Astrocyte (in vitro differentiated cells and primary cell): ENCODE data around the gene BCL2L1. TPM values are rescaled to one million over a fixed set of nuclear protein-coding genes. Genes with fewer than 3 reads are reported as not detected.

ENCODE experiments used
- DNase-seq: peaks from one replicate; pipeline ENCODE4 v3.0.0-alpha.2; 2010; ENCODE audit warnings: low read depth
- FAIRE-seq: peaks from 2 replicates; lab custom pipeline; 2011; peaks lifted over from hg19 to GRCh38; lab: Jason Lieb, UNC
- H2AFZ ChIP-seq: 2 replicates; pipeline ENCODE4 v1.6.0; 2012; ENCODE audit warnings: low read depth, low read length, inconsistent platforms
- H3K27ac ChIP-seq: 2 replicates; pipeline ENCODE4 v1.5.1; 2011; ENCODE audit warnings: low read depth, low read length, inconsistent platforms
- H3K27me3 ChIP-seq: 2 replicates; pipeline ENCODE4 v1.6.0; 2011; ENCODE audit warnings: low read length, inconsistent platforms; ENCODE audit not compliant: insufficient read depth
- H3K36me3 ChIP-seq: 2 replicates; pipeline ENCODE4 v1.5.1; 2011; ENCODE audit warnings: low read length, inconsistent platforms; ENCODE audit not compliant: insufficient read depth
- H3K4me1 ChIP-seq: 2 replicates; pipeline ENCODE4 v1.5.1; 2011; ENCODE audit warnings: low read length, inconsistent platforms; ENCODE audit not compliant: insufficient read depth
- H3K4me2 ChIP-seq: 2 replicates; pipeline ENCODE4 v1.6.0; 2012; ENCODE audit warnings: low read length, inconsistent platforms
- H3K4me3 ChIP-seq: 2 replicates; pipeline ENCODE4 v1.5.1; 2011; ENCODE audit warnings: low read depth, mild to moderate bottlenecking, low read length, inconsistent platforms; ENCODE audit not compliant: insufficient read depth
- H3K79me2 ChIP-seq: 2 replicates; pipeline ENCODE4 v1.6.0; 2012; ENCODE audit warnings: mild to moderate bottlenecking, low read length, inconsistent platforms; ENCODE audit not compliant: insufficient read depth
- H3K9ac ChIP-seq: 2 replicates; pipeline ENCODE4 v1.6.0; 2012; ENCODE audit warnings: mild to moderate bottlenecking, low read length, inconsistent platforms
- H3K9me3 ChIP-seq: 2 replicates; pipeline ENCODE4 v1.5.1; 2012; ENCODE audit warnings: low read depth, mild to moderate bottlenecking, low read length, inconsistent platforms; ENCODE audit not compliant: insufficient read depth
- H4K20me1 ChIP-seq: 2 replicates; pipeline ENCODE4 v1.6.0; 2012; ENCODE audit warnings: low read length, inconsistent platforms; ENCODE audit not compliant: insufficient read depth
- H3K27ac Mint-ChIP-seq: one replicate; pipeline ENCODE4 v1.8.0; 2021; ENCODE audit warnings: mild to moderate bottlenecking, mixed read lengths; ENCODE audit not compliant: unreplicated experiment
- H3K27me3 Mint-ChIP-seq: one replicate; pipeline ENCODE4 v1.8.0; 2021; ENCODE audit warnings: low read depth, mixed read lengths; ENCODE audit not compliant: unreplicated experiment
- H3K36me3 Mint-ChIP-seq: one replicate; pipeline ENCODE4 v1.8.0; 2021; ENCODE audit warnings: low read depth, mixed read lengths; ENCODE audit not compliant: unreplicated experiment
- H3K4me1 Mint-ChIP-seq: one replicate; pipeline ENCODE4 v1.8.0; 2021; ENCODE audit warnings: low read depth, mixed read lengths; ENCODE audit not compliant: unreplicated experiment
- H3K4me3 Mint-ChIP-seq: one replicate; pipeline ENCODE4 v1.8.0; 2021; ENCODE audit warnings: mild to moderate bottlenecking, moderate library complexity, mixed read lengths; ENCODE audit not compliant: unreplicated experiment
- H3K9me3 Mint-ChIP-seq: one replicate; pipeline ENCODE4 v1.8.0; 2021; ENCODE audit warnings: mild to moderate bottlenecking, mixed read lengths; ENCODE audit not compliant: unreplicated experiment
- CTCF ChIP-seq: IDR thresholded peaks from 2 replicates; pipeline ENCODE4 v1.5.1; 2011; ENCODE audit warnings: low read depth, mild to moderate bottlenecking, inconsistent platforms, low read length, moderate library complexity; ENCODE audit not compliant: insufficient read depth
- EZH2 ChIP-seq: IDR thresholded peaks from 2 replicates; pipeline ENCODE4 v1.6.1; 2012; ENCODE audit warnings: mild to moderate bottlenecking, low read length, inconsistent platforms; ENCODE audit not compliant: insufficient read depth
- total RNA-seq: library from RNA; stranded (reverse); gene quantifications from 2 replicates; pipeline ENCODE4 v1.2.1, GENCODE V29; 2021

BCL2L1 gene
- total RNA-seq, 1 donor from 2014 or later, result 149 TPM

- no peak overlapping the region for H3K4me3 ChIP-seq
- Mint-ChIP-seq H3K27me3 (no peaks in the 10 kb centered on the region), H3K27ac (no peak overlapping the region), H3K4me1 (peaks cover 7% of the 10 kb centered on the region), H3K36me3 (no peaks in the 10 kb centered on the region), H3K4me3 (no peak overlapping the region), H3K9me3 (no peaks in the 10 kb centered on the region)
- H3K4me2 ChIP-seq, result no peak overlapping the region
- peaks cover 3% of the 10 kb centered on the region for H3K4me1 ChIP-seq
- no peak for FAIRE-seq
- no peak overlapping the region for H3K27ac ChIP-seq
- H3K9ac ChIP-seq, result no peak overlapping the region
- peaks cover 97% of the 10 kb centered on the region for H3K79me2 ChIP-seq
- no peak for DNase-seq
- no peaks in the 10 kb centered on the region for H3K27me3 ChIP-seq
- H3K9me3 ChIP-seq, result no peaks in the 10 kb centered on the region
- peaks cover 4% of the 10 kb centered on the region for H3K36me3 ChIP-seq
- H2AFZ ChIP-seq, result no peak overlapping the region
- H4K20me1 ChIP-seq, result peaks cover 10% of the 10 kb centered on the region
- TF ChIP-seq CTCF (no peak), EZH2 (no peak)
These were observed 23.6 kb upstream of the BCL2L1 start for GRCh38 chr20:31746068-31746878.

GRCh38 chr20:31740656-31741323, 18.1 kb upstream of the BCL2L1 start:
- Histone ChIP-seq H3K27ac (peak overlapping the region; percentile 81), H3K4me3 (peak overlapping the region; percentile 98)

More at GRCh38 chr20:31740656-31741323, 18.1 kb upstream of the BCL2L1 start:
- Mint-ChIP-seq H3K36me3 (no peaks in the 10 kb centered on the region), H3K4me1 (no peaks in the 10 kb centered on the region), H3K9me3 (no peaks in the 10 kb centered on the region), H3K27ac (no peak overlapping the region), H3K4me3 (no peak overlapping the region), H3K27me3 (no peaks in the 10 kb centered on the region)
- no peak for TF ChIP-seq EZH2
- no peak for TF ChIP-seq CTCF
- Histone ChIP-seq H3K4me1 (peaks cover 11% of the 10 kb centered on the region), H3K9me3 (no peaks in the 10 kb centered on the region), H4K20me1 (no peaks in the 10 kb centered on the region), H3K4me2 (peak overlapping the region; percentile 90), H3K9ac (peak overlapping the region; percentile 85), H3K79me2 (peaks cover 67% of the 10 kb centered on the region), H3K27me3 (no peaks in the 10 kb centered on the region), H2AFZ (peak overlapping the region; percentile 45), H3K36me3 (no peaks in the 10 kb centered on the region)
- FAIRE-seq, result no peak
- DNase-seq, result no peak
